GM23338 (cell line): ENCODE results near the gene F11R. TPM values are rescaled to one million over a fixed set of nuclear protein-coding genes. Genes with fewer than 3 reads are reported as not detected.

Experiments used
- ATAC-seq: fragments of 200-7000 bp; cut with Tn5 transposase; 3 replicates; pipeline ENCODE4 v1.9.1; 2020
- DNase-seq: peaks from one replicate; pipeline ENCODE4 v3.0.0-alpha.2; 2015; ENCODE audit warnings: low spot score
- H2AFZ ChIP-seq: fragments of 200-600 bp; sonication (generic); 2 replicates; pipeline ENCODE4 v1.8.0; 2016; ENCODE audit warnings: antibody characterized with exemption, mild to moderate bottlenecking, moderate library complexity
- H3F3A ChIP-seq: fragments of 200-600 bp; sonication (generic); replicated peaks from 2 replicates; pipeline ENCODE4 v1.8.0; 2017; ENCODE audit warnings: antibody characterized with exemption, mixed run types, low read depth
- H3K27ac ChIP-seq: fragments of 200-600 bp; sonication (generic); 2 replicates; pipeline ENCODE4 v1.6.1; 2016; ENCODE audit warnings: low read depth
- H3K27me3 ChIP-seq: fragments of 200-600 bp; sonication (generic); 2 replicates; pipeline ENCODE4 v1.8.0; 2016; ENCODE audit warnings: mild to moderate bottlenecking, mixed run types, moderate library complexity; ENCODE audit not compliant: insufficient read depth
- H3K36me3 ChIP-seq: fragments of 200-600 bp; sonication (generic); 2 replicates; pipeline ENCODE4 v1.8.0; 2016; ENCODE audit warnings: mild to moderate bottlenecking; ENCODE audit not compliant: insufficient read depth
- H3K4me1 ChIP-seq: fragments of 200-600 bp; sonication (generic); 2 replicates; pipeline ENCODE4 v1.8.0; 2016; ENCODE audit warnings: mild to moderate bottlenecking, moderate library complexity; ENCODE audit not compliant: insufficient read depth
- H3K4me2 ChIP-seq: fragments of 200-600 bp; sonication (generic); 2 replicates; pipeline ENCODE4 v1.7.1; 2017; ENCODE audit warnings: mixed run types
- H3K4me3 ChIP-seq: fragments of 200-600 bp; sonication (generic); 2 replicates; pipeline ENCODE4 v1.6.1; 2016; ENCODE audit warnings: mixed run types
- H3K79me2 ChIP-seq: fragments of 200-600 bp; sonication (generic); replicated peaks from 2 replicates; pipeline ENCODE4 v1.8.0; 2017; ENCODE audit warnings: mild to moderate bottlenecking; ENCODE audit not compliant: insufficient read depth
- H3K9me2 ChIP-seq: fragments of 200-600 bp; sonication (generic); 2 replicates; pipeline ENCODE4 v1.8.0; 2017; ENCODE audit not compliant: insufficient read depth
- H4K20me1 ChIP-seq: fragments of 200-600 bp; sonication (generic); replicated peaks from 2 replicates; pipeline ENCODE4 v1.8.0; 2017; ENCODE audit warnings: mild to moderate bottlenecking; ENCODE audit not compliant: insufficient read depth
- H3K27ac Mint-ChIP-seq: 2 replicates; pipeline ENCODE4 v1.8.0; 2020; ENCODE audit warnings: inconsistent platforms, mild to moderate bottlenecking, moderate library complexity, mixed read lengths
- H3K27me3 Mint-ChIP-seq: 3 replicates; pipeline ENCODE4 v1.8.0; 2022; ENCODE audit warnings: low read depth, mild to moderate bottlenecking, moderate library complexity, mixed read lengths, inconsistent platforms; ENCODE audit not compliant: insufficient read depth, poor library complexity
- H3K36me3 Mint-ChIP-seq: 3 replicates; pipeline ENCODE4 v1.8.0; 2021; ENCODE audit warnings: low read depth, mild to moderate bottlenecking, inconsistent platforms, moderate library complexity, mixed read lengths
- H3K4me1 Mint-ChIP-seq: 3 replicates; pipeline ENCODE4 v1.8.0; 2020; ENCODE audit warnings: mild to moderate bottlenecking, inconsistent platforms, mixed read lengths
- H3K4me3 Mint-ChIP-seq: 3 replicates; pipeline ENCODE4 v1.8.0; 2021; ENCODE audit warnings: moderate library complexity, mild to moderate bottlenecking, inconsistent platforms, mixed read lengths
- H3K9me3 Mint-ChIP-seq: 3 replicates; pipeline ENCODE4 v1.8.0; 2020; ENCODE audit warnings: moderate library complexity, mild to moderate bottlenecking, inconsistent platforms, mixed read lengths
- CREB1 ChIP-seq: fragments of 250-450 bp; sonication (Bioruptor Pico); IDR thresholded peaks from 2 replicates; pipeline ENCODE4 v1.5.0; 2020; ENCODE audit warnings: low read depth, mild to moderate bottlenecking, moderate library complexity
- EZH2 ChIP-seq: fragments of 200-600 bp; sonication (generic); IDR thresholded peaks from one replicate; pipeline ENCODE4 v1.8.0; 2017; ENCODE audit warnings: antibody characterized with exemption, mild to moderate bottlenecking, low read depth; ENCODE audit not compliant: unreplicated experiment
- JUNB ChIP-seq: IDR thresholded peaks from one replicate; pipeline ENCODE4 v1.6.1; 2016; ENCODE audit warnings: antibody characterized with exemption; ENCODE audit not compliant: unreplicated experiment
- NANOG ChIP-seq: IDR thresholded peaks from 2 replicates; pipeline ENCODE4 v1.6.1; 2016; ENCODE audit warnings: antibody characterized with exemption, borderline replicate concordance
- ZNF114 ChIP-seq: fragments of 250-450 bp; sonication (Bioruptor Pico); IDR thresholded peaks from 2 replicates; pipeline ENCODE4 v1.5.0; 2020; ENCODE audit warnings: mild to moderate bottlenecking, moderate library complexity
- ZNF331 ChIP-seq: fragments of 250-450 bp; sonication (Bioruptor Pico); IDR thresholded peaks from 2 replicates; pipeline ENCODE4 v1.5.0; 2020; ENCODE audit warnings: low read depth, mild to moderate bottlenecking, moderate library complexity
- polyA plus RNA-seq: library from polyadenylated mRNA; unstranded; fragments of >200 nt; fragmentation: Nextera tagmentation; extraction: Ambion mirVana; gene quantifications from 2 replicates; pipeline ENCODE4 v1.2.1, GENCODE V29; 2016
- total RNA-seq: library from RNA; depleted of rRNA; stranded (reverse); fragments of >200 nt; shearing (Covaris generic); gene quantifications from 2 replicates; pipeline ENCODE4 v1.2.3, GENCODE V29; 2014
- TF ChIP-seq, protein P1 (sequence below): fragments of 250-450 bp; sonication (Bioruptor Pico); IDR thresholded peaks from 2 replicates; pipeline ENCODE4 v1.5.0; 2020; ENCODE audit warnings: mild to moderate bottlenecking, moderate library complexity

F11R gene
- total and polyA plus RNA-seq, 2 experiments from 2014 or later: 51.0 to 169 TPM

DNA sequence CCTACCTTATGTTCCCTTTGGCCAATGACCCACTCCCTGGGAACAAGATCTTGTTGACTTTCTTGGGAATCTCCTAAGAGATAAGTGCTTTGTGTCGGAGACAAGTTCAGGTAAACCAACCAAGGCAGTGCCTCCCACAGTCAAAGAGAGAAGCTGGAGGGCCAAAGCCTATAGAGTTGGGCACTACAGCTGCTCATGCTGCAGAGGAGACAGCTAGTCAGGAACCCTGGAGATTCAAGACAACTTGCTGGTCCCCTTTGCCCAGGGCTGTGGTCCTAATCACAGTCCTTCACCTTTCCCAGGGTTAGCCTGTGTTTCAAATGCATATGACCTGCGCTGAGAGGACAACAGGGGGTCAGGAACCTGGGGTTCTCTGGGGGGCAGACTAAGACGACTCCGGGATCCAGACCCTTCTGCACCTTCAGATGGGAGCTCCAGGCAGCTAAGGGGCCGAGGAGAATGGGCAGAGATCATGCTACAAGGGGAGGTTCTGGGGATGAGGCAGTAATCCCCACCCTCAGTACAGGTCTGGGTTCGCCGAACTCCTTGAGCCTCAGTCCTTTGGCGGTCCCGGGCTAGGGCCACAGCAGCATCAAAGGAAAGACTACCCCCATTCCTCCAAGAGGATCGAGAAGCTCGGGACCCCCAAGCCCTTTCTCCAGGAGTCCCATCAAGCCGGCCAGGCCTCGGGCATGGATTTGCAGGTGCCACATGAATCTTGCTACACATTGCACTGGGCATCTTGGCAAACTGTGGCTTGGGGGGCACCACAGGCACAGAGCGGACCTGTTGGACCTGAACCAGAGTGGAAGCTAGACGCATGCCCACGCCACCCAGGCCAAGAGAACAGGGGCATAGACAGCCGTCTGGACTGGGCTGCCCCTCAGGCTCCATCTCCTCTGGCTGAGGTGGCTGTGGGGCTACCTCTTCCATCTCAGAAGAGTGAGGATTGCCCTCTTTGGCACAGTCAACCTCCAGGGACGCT is 26.8 kb upstream of the F11R start:
- H3K9me3 Mint-ChIP-seq: peaks cover 38% of the 10 kb centered on the region
- Histone ChIP-seq H3K79me2 (peaks cover 24% of the 10 kb centered on the region), H4K20me1 (no peaks in the 10 kb centered on the region), H2AFZ (no peak overlapping the region), H3K27ac (no peak overlapping the region), H3K27me3 (peaks cover 5% of the 10 kb centered on the region; the same call in 1 of the 2 replicates), H3K4me2 (no peak overlapping the region), H3K4me3 (no peak overlapping the region), H3K36me3 (peaks cover 6% of the 10 kb centered on the region; the same call in 1 of the 2 replicates), H3K9me2 (peaks cover 15% of the 10 kb centered on the region), H3F3A (0 out of 2 replicates have a peak, but pooled peaks cover 9% of the 10 kb centered on the region), H3K4me1 (peaks cover 7% of the 10 kb centered on the region)
- ATAC-seq: no peak
- H3K4me3 Mint-ChIP-seq: peak overlapping the region; percentile 29; the same call in 1 of the 3 replicates
- TF ChIP-seq, protein P1, sequence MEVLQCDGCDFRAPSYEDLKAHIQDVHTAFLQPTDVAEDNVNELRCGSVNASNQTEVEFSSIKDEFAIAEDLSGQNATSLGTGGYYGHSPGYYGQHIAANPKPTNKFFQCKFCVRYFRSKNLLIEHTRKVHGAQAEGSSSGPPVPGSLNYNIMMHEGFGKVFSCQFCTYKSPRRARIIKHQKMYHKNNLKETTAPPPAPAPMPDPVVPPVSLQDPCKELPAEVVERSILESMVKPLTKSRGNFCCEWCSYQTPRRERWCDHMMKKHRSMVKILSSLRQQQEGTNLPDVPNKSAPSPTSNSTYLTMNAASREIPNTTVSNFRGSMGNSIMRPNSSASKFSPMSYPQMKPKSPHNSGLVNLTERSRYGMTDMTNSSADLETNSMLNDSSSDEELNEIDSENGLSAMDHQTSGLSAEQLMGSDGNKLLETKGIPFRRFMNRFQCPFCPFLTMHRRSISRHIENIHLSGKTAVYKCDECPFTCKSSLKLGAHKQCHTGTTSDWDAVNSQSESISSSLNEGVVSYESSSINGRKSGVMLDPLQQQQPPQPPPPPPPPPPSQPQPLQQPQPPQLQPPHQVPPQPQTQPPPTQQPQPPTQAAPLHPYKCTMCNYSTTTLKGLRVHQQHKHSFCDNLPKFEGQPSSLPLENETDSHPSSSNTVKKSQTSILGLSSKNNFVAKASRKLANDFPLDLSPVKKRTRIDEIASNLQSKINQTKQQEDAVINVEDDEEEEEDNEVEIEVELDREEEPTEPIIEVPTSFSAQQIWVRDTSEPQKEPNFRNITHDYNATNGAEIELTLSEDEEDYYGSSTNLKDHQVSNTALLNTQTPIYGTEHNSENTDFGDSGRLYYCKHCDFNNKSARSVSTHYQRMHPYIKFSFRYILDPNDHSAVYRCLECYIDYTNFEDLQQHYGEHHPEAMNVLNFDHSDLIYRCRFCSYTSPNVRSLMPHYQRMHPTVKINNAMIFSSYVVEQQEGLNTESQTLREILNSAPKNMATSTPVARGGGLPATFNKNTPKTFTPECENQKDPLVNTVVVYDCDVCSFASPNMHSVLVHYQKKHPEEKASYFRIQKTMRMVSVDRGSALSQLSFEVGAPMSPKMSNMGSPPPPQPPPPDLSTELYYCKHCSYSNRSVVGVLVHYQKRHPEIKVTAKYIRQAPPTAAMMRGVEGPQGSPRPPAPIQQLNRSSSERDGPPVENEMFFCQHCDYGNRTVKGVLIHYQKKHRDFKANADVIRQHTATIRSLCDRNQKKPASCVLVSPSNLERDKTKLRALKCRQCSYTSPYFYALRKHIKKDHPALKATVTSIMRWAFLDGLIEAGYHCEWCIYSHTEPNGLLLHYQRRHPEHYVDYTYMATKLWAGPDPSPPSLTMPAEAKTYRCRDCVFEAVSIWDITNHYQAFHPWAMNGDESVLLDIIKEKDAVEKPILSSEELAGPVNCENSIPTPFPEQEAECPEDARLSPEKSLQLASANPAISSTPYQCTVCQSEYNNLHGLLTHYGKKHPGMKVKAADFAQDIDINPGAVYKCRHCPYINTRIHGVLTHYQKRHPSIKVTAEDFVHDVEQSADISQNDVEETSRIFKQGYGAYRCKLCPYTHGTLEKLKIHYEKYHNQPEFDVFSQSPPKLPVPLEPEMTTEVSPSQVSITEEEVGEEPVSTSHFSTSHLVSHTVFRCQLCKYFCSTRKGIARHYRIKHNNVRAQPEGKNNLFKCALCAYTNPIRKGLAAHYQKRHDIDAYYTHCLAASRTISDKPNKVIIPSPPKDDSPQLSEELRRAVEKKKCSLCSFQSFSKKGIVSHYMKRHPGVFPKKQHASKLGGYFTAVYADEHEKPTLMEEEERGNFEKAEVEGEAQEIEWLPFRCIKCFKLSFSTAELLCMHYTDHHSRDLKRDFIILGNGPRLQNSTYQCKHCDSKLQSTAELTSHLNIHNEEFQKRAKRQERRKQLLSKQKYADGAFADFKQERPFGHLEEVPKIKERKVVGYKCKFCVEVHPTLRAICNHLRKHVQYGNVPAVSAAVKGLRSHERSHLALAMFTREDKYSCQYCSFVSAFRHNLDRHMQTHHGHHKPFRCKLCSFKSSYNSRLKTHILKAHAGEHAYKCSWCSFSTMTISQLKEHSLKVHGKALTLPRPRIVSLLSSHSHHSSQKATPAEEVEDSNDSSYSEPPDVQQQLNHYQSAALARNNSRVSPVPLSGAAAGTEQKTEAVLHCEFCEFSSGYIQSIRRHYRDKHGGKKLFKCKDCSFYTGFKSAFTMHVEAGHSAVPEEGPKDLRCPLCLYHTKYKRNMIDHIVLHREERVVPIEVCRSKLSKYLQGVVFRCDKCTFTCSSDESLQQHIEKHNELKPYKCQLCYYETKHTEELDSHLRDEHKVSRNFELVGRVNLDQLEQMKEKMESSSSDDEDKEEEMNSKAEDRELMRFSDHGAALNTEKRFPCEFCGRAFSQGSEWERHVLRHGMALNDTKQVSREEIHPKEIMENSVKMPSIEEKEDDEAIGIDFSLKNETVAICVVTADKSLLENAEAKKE (CRISPR knock-in tag): no peak
- no peak for TF ChIP-seq CREB1 (CRISPR knock-in tag)
- TF ChIP-seq JUNB: no peak
- TF ChIP-seq EZH2: no peak
- TF ChIP-seq ZNF114 (CRISPR knock-in tag): no peak
- no peak for TF ChIP-seq ZNF331 (CRISPR knock-in tag)
- no peak for TF ChIP-seq NANOG
- peaks cover 16% of the 10 kb centered on the region for H3K27me3 Mint-ChIP-seq
- H3K4me1 Mint-ChIP-seq: peaks cover 16% of the 10 kb centered on the region
- no peak for DNase-seq
- no peak overlapping the region for H3K27ac Mint-ChIP-seq
- H3K36me3 Mint-ChIP-seq: peaks cover 28% of the 10 kb centered on the region
